ENCODE measurements around the gene NOD1.

DNA sequence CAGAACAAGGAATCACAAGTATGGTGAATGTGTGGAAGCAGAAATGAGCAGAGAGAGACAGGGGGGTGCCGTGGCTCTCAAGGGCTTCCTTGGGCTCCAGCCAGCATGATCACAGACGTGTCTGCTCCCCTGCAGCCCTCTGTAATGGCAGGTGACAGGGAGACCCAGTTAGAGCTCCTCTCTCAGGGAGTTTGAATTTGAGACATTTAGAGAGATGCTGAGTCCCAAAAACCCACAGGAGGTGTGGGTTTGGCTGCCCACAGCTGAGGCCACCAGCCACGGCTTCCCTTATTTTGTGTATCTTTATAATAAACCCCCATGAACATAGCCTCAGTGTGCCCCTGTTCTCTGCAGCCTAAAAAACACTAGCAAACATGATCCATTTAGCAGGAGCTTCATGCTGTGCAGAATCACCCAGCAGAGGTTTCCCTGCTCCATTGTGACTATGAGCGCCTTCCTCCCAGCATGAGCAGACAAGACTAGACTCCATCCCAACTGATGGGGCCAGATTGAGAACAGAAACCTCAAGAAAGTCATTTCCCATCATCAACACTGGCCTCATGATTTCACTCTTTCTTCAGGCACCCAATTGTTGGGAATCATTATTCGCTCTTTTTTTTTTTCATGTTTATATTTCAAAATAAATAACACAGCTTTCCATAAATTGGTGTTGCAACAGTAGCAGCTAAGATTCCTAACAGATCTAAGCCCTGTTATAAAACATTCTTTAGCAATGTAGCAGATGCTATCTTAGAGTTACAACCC is 13.4 kb downstream of the NOD1 start:
- TF ChIP-seq, protein P1, sequence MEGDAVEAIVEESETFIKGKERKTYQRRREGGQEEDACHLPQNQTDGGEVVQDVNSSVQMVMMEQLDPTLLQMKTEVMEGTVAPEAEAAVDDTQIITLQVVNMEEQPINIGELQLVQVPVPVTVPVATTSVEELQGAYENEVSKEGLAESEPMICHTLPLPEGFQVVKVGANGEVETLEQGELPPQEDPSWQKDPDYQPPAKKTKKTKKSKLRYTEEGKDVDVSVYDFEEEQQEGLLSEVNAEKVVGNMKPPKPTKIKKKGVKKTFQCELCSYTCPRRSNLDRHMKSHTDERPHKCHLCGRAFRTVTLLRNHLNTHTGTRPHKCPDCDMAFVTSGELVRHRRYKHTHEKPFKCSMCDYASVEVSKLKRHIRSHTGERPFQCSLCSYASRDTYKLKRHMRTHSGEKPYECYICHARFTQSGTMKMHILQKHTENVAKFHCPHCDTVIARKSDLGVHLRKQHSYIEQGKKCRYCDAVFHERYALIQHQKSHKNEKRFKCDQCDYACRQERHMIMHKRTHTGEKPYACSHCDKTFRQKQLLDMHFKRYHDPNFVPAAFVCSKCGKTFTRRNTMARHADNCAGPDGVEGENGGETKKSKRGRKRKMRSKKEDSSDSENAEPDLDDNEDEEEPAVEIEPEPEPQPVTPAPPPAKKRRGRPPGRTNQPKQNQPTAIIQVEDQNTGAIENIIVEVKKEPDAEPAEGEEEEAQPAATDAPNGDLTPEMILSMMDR (IDR thresholded peaks at IDR 0.05; ENCODE audit: low read depth, low read length): no peak
- TF ChIP-seq EZH2phosphoT487 (IDR thresholded peaks at IDR 0.05; ENCODE audit: low read depth): no peak
